ENCODE results near the gene MYO1E.

DNA sequence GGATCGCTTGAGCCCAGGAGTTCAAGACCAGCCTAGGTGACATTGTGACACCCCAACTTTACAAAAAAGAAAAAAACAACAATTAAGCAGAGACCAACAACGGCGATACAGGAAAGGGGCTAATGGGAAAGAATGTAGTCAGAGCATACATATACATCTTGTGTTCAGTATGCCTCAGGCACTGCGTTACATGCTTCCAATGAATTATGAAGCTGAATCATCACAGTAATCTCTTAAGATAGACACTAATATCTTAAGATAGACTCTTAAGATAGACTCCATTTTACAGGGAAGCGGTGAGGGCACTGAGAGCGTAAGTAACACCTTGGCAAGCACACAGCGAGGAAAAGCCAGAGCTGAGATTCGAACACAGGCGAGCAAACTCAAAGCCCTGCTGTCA lies 172.1 kb downstream of the MYO1E start:
- TF ChIP-seq POLR2AphosphoS5 (IDR thresholded peaks at IDR 0.05; ENCODE audit: borderline replicate concordance, low read depth, low read length) (no peak), EZH2 (IDR thresholded peaks at IDR 0.05) (no peak), FOXP2 (optimal IDR thresholded peaks at IDR 0.05; ENCODE audit: control extremely low read depth, extremely low read length, insufficient read depth) (no peak)
